G401 (cell line): ENCODE results near the gene CCDC122. TPM values are rescaled to one million over a fixed set of nuclear protein-coding genes. Genes with fewer than 3 reads are reported as not detected.

Source experiments
- total RNA-seq: library from RNA; depleted of rRNA; stranded (reverse); fragments of >200 nt; shearing (Covaris generic); gene quantifications from 2 replicates; pipeline ENCODE4 v1.2.3, GENCODE V29; 2014; rRNA removed

The CCDC122 gene
- total RNA-seq, 1 experiment from 2014 or later = not detected

Other genes with a start within 250 kb of the CCDC122 start
- gene ENOX1, start 92.8 kb downstream of the CCDC122 start, total RNA-seq = not detected in 2 replicates
- not detected in 2 replicates for gene LACC1, start 164 bp upstream of the CCDC122 start, total RNA-seq